ENCODE results near the gene BROX.
"Not testable (repeated sequence)": the region's sequence is repeated elsewhere in the genome, so short reads cannot be mapped to it uniquely, and the experiment has no call there.

Gene BROX

GRCh38 chr1:222730866-222731265, 18.5 kb downstream of the BROX start:
- DNase-seq, result no peak

- DNase-seq, result no peak
Measured at GRCh38 chr1:222732216-222733159, 20.1 kb downstream of the BROX start.

GRCh38 chr1:222734740-222735139, 22.4 kb downstream of the BROX start:
- DNase-seq, result no peak

GRCh38 chr1:222736470-222736869, 24.1 kb downstream of the BROX start:
- DNase-seq, result no peak

GRCh38 chr1:222736972-222737371, 24.6 kb downstream of the BROX start, which contains the start of gene FAM177B:
Gene FAM177B (plus strand): TSS chr1:222737202. CDS start chr1:222746546, 9,344 bp downstream.
- DNase-seq, result no peak

GRCh38 chr1:222739465-222739864, 27.1 kb downstream of the BROX start:
- DNase-seq, result no peak

GRCh38 chr1:222739929-222740328, 27.6 kb downstream of the BROX start:
- DNase-seq, result no peak

GRCh38 chr1:222741630-222742457, 29.5 kb downstream of the BROX start:
- DNase-seq, result not testable (repeated sequence)

GRCh38 chr1:222749927-222750326, 37.6 kb downstream of the BROX start:
- peak in 1 of 56 donors; percentile 7 for DNase-seq

- no peak for DNase-seq
Measured at GRCh38 chr1:222750651-222751050, 38.3 kb downstream of the BROX start.

- DNase-seq, result no peak
Measured at GRCh38 chr1:222751255-222751654, 38.9 kb downstream of the BROX start.

- DNase-seq, result peak in 15 of 56 donors; percentile 3 to 56 (median 20)
Measured at GRCh38 chr1:222754366-222755139, 42.2 kb downstream of the BROX start.

- DNase-seq, result peak in 1 of 56 donors; percentile 12
Measured at GRCh38 chr1:222757646-222758268, 45.4 kb downstream of the BROX start.

GRCh38 chr1:222759451-222760035, 47.2 kb downstream of the BROX start:
- DNase-seq, result no peak

GRCh38 chr1:222761083-222761482, 48.7 kb downstream of the BROX start:
- DNase-seq, result no peak

- not testable (repeated sequence) for DNase-seq
Measured at GRCh38 chr1:222762178-222762577, 49.8 kb downstream of the BROX start.

- DNase-seq, result no peak
Measured at GRCh38 chr1:222767152-222767571, 54.8 kb downstream of the BROX start.

- DNase-seq, result no peak
Measured at GRCh38 chr1:222768592-222768991, 56.2 kb downstream of the BROX start.

GRCh38 chr1:222769181-222769580, 56.8 kb downstream of the BROX start:
- DNase-seq, result no peak

- DNase-seq, result no peak
Measured at GRCh38 chr1:222769971-222770620, 57.7 kb downstream of the BROX start.
